ENCODE results near the gene MVB12B. TPM values are rescaled to one million over a fixed set of nuclear protein-coding genes. Genes with fewer than 3 reads are reported as not detected.

The MVB12B gene
- total RNA-seq, 4 donors from 2014 or later: 6.1 to 18.0 (median 13.2) TPM

- Histone ChIP-seq H3K9me3 (no peaks in the 10 kb centered on the region), H3K36me3 (peaks cover 0 to 7% of the 10 kb centered on the region in 2 donors), H3K4me1 (peaks cover 5 to 9% of the 10 kb centered on the region in 2 donors), H3K4me3 (no peak overlapping the region), H3K27ac (no peak overlapping the region), H3K27me3 (no peaks in the 10 kb centered on the region)
- no peak for ATAC-seq
- TF ChIP-seq CTCF (IDR thresholded peaks at IDR 0.05 in 4 of 5, conservative IDR thresholded peaks at IDR 0.05 in 1 of 5) (no peak), POLR2A (IDR thresholded peaks at IDR 0.05) (no peak)
- intact Hi-C loops (cut with DNase I; ENCODE audit: low total_unique reads) (loop anchor here (5.0 kb wide), 1 partner anchor 278 kb away; no protein-coding TSS in a partner anchor), in situ Hi-C loops (cut with MboI; ENCODE audit: low sequenced_read_pairs in 4 of 4) (loop anchor here in 1 of 4 donors (5.0 kb wide), 1 partner anchor 53 kb away; no protein-coding TSS in a partner anchor)
- DNase-seq: no peak
Measured at GRCh38 chr9:126504086-126504976, 177.7 kb downstream of the MVB12B start.

DNA sequence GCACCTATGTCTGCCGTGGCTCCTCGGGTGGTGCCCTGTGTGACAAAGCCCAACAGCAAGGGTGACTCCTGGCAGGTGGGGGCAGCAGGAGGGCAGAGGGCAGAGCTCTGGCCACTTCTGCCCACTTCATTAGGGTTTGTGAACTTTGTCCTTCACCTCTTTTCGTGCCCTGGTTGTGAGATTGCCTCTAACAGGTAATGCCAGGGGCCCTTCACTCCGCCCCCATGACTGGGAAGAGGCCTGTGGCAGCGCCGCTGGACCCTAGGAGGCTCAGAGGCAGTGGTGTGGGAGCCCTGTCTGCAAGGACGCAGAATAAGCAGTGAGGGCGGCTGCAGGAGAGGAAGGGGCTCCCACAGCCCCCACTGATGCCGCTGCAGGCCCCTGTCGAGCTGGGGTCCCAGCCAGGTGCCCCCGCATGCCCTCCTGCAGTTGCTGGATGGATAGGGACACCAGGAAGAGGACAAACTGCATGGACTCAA, 178.4 kb downstream of the MVB12B start:
- H3K27ac ChIP-seq: no peak overlapping the region
- ATAC-seq (no peak), DNase-seq (no peak)
- intact Hi-C loops (cut with DNase I; ENCODE audit: low total_unique reads): loop anchor here (5.0 kb wide), 1 partner anchor 277 kb away; no protein-coding TSS in a partner anchor
- no peak overlapping the region for H3K4me3 ChIP-seq
- peaks cover 5 to 6% of the 10 kb centered on the region in 2 donors for H3K4me1 ChIP-seq
- peaks cover 0 to 7% of the 10 kb centered on the region in 2 donors for H3K36me3 ChIP-seq
- H3K9me3 ChIP-seq: no peaks in the 10 kb centered on the region
- H3K27me3 ChIP-seq: no peaks in the 10 kb centered on the region
- in situ Hi-C loops (cut with MboI; ENCODE audit: low sequenced_read_pairs in 4 of 4): loop anchor here in 1 of 4 donors (5.0 kb wide), 1 partner anchor 52 kb away; no protein-coding TSS in a partner anchor
- no peak for TF ChIP-seq POLR2A (IDR thresholded peaks at IDR 0.05)
- no peak for TF ChIP-seq CTCF (IDR thresholded peaks at IDR 0.05 in 4 of 5, conservative IDR thresholded peaks at IDR 0.05 in 1 of 5)

- Histone ChIP-seq H3K4me1 (peaks cover 3 to 4% of the 10 kb centered on the region in 2 donors), H3K9me3 (no peaks in the 10 kb centered on the region), H3K36me3 (peaks cover 0 to 7% of the 10 kb centered on the region in 2 donors), H3K27me3 (peaks cover 0 to 8% (median 0%) of the 10 kb centered on the region in 3 donors), H3K4me3 (no peak overlapping the region), H3K27ac (no peak overlapping the region)
- TF ChIP-seq POLR2A (IDR thresholded peaks at IDR 0.05): no peak
- intact Hi-C loops (cut with DNase I; ENCODE audit: low total_unique reads): no loop called here
- in situ Hi-C loops (cut with MboI; ENCODE audit: low sequenced_read_pairs in 4 of 4): no loop called here
- no peak for DNase-seq
- ATAC-seq: no peak
Measured at GRCh38 chr9:126505697-126506346, 179.2 kb downstream of the MVB12B start.

DNA sequence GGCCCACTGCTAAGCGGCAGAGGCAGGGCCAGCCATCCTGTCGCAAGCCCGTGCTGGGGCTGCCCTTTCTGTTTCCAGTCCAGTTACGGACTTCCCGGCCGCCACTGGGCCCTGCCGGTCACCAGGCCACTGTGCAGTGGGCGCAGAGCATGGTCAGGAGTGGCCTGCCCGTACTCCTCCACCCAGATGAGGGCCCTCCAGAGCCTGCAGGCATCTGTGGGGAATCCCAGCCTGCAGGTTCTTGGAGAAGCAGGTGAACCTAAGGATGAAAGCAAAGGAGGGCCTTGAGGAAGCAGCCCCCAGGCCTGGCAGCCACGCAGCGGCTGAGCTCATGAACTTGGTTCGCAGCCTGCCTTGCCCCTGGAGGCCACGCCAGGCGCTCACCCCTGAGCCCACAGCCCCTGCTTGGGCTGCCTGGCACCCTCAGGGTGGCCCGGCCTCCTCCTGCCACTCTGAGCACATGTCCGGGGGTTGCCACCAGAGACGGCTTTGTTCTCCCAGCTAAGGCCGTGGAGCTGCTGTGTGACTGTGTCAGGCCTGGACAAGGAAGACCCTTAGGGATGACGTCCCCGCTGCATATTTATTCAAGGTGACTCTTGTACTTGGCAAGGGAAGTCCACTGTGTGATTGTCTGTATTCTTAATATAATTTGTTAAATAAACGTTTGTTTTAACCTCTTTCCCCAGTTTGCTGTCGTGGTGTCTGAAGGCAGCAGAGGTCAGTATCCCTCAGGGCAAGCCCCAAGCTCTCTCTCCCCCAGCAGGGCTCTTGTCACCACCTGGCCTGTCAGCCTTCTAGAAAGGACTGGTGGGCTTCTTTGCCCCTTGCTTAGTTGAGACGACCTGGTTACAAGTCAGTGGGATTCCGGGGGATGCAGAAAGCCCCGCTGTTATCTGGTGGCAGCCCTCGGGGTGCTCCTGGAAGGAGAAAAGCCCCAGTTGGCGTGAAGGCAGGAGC, 180.0 kb downstream of the MVB12B start:
- no peak for TF ChIP-seq CTCF (IDR thresholded peaks at IDR 0.05 in 4 of 5, conservative IDR thresholded peaks at IDR 0.05 in 1 of 5)
- no peak for TF ChIP-seq POLR2A (IDR thresholded peaks at IDR 0.05)
- DNase-seq: no peak
- Histone ChIP-seq H3K36me3 (peaks cover 0 to 7% of the 10 kb centered on the region in 2 donors), H3K4me3 (no peak overlapping the region), H3K4me1 (no peaks in the 10 kb centered on the region), H3K9me3 (no peaks in the 10 kb centered on the region), H3K27ac (no peak overlapping the region), H3K27me3 (peaks cover 0 to 9% (median under 1%) of the 10 kb centered on the region in 3 donors)
- in situ Hi-C loops (cut with MboI; ENCODE audit: low sequenced_read_pairs in 4 of 4) (no loop called here), intact Hi-C loops (cut with DNase I; ENCODE audit: low total_unique reads) (no loop called here)
- no peak for ATAC-seq
